Measurements from ENCODE around the gene CDK3. TPM values are rescaled to one million over a fixed set of nuclear protein-coding genes. Genes with fewer than 3 reads are reported as not detected.

The CDK3 gene
- total and polyA plus RNA-seq, 2 of the 4 experiments (the other 2 are of a cell fraction), result 0.72 to 8.8 TPM

DNA sequence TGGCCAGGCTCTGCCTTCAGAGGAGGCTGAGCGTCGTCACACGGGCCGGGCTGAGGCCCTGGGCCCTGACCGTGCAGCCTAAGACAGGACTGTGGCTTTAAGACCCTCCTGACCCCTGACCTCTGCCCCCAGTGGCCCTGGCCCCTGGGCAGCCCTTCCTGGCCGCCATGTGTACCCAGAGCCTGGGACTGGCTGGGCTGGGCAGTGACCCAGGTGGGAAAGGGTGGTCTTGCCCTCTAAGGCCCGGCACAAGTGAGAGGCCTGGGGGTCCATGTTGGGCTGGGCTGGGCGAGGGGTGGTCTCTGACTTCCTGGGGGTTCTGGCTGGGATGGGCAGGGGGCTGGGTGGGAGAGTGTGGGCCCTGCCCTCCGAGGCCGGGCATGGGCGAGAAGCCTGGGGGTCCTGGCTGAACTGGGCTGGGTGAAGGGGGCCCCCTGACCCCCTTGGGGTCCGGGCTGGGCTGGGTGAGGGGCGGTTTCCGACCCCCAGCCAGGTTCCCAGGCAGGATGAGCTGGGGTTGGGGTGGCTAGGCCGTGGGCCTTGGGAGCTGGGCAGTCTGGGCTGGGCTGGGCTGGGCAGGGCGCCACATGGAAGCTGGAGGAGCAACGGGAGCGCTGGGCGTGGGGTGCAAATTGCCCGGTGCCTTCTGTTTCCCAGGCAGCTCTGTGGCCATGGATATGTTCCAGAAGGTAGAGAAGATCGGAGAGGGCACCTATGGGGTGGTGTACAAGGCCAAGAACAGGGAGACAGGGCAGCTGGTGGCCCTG lies at the start of gene CDK3 (continued):
- TF ChIP-seq MAZ (IDR thresholded peaks at IDR 0.05; ENCODE audit: borderline replicate concordance, low read depth, low read length), result no peak
- no peak for TF ChIP-seq CHD1 (IDR thresholded peaks at IDR 0.05; ENCODE audit: low read depth, low read length)
- no peak for TF ChIP-seq FOS (IDR thresholded peaks at IDR 0.05; ENCODE audit: low read depth, low read length)

DNA sequence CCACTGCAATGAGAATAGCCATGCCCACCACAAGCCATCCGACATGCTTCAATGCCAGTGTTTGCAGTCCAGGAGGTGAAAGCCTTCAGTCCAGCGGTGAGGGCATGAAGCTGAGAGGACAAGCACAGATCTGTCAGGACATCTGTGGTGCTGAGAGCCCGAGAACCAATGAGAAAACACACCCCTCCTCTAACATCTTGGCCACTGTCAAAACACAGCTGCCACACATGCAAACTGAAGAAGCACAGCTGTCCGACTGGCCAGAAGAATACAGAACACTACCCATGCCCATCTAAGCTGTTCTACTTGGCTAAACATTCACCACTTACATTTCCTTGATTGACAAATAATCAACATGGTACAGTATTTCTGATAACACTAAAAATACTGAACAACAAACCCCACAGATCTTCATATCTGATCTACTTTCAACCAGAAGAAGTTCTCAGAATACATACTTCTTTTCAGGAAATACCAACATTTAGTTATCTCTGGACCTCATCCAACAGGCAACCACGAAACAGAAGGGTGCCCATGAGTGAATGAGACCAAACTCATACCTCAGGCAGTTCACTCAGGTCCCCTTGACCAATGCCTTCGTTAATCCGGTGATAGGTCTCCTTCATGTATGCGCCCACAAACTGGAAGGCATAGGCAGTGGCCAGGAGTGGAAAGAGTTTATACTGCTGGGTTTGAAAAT lies 49.6 kb upstream of the CDK3 start:
- no peak overlapping the region for H2BK15ac ChIP-seq (ENCODE audit: low read depth, low read length)
- no peak overlapping the region for H3K14ac ChIP-seq (replicated peaks; ENCODE audit: low read depth, low read length)
- H3K4ac ChIP-seq (ENCODE audit: low read depth, low read length), result no peak overlapping the region
- peaks cover 56% of the 10 kb centered on the region for H3K36me3 ChIP-seq (ENCODE audit: control insufficient read depth, insufficient read depth, low read length)
- no peak overlapping the region for H4K8ac ChIP-seq (ENCODE audit: low read depth in 2 of 2, low read length in 2 of 2)
- H3K23ac ChIP-seq (ENCODE audit: low read depth, low read length), result no peak overlapping the region
- WGBS, 2 experiments (ENCODE audit: extremely low coverage in 2 of 2, insufficient read length in 1 of 2), result 33% methylated on average over 3 of the region's 8 CpGs; no CpG with 5 or more reads in 1 of the 2 experiments
- H3K79me1 ChIP-seq (ENCODE audit: low read depth in 1 of 2, low read length in 2 of 2), result no peaks in the 10 kb centered on the region
- no peaks in the 10 kb centered on the region for H3K27me3 ChIP-seq (ENCODE audit: control insufficient read depth, insufficient read depth, low read length)
- H3K27ac ChIP-seq (ENCODE audit: insufficient read depth, low read length), result peak overlapping the region; percentile 31; the same call in 1 of the 2 replicates
- H2AK5ac ChIP-seq (ENCODE audit: low read depth, low read length), result no peak overlapping the region
- no peak overlapping the region for H3K4me3 ChIP-seq (ENCODE audit: insufficient read depth, low read depth, low read length)
- H2AK9ac ChIP-seq (replicated peaks; ENCODE audit: low read depth, low read length, poor library complexity), result peak overlapping the region; percentile 1
- dilution Hi-C loops (cut with HindIII; ENCODE audit: low sequenced_read_pairs, unreplicated experiment) (no loop called here), intact Hi-C loops (cut with micrococcal nuclease) (no loop called here), in situ Hi-C loops (cut with MboI; ENCODE audit: low sequenced_read_pairs) (no loop called here)
- H2AFZ ChIP-seq (replicated peaks; ENCODE audit: low read length, poor library complexity), result no peak overlapping the region
- ATAC-seq (ENCODE audit: low read depth), result peak; percentile 66
- no peak overlapping the region for H2BK120ac ChIP-seq (ENCODE audit: low read depth, low read length)
- H4K5ac ChIP-seq (ENCODE audit: low read depth, low read length), result no peak overlapping the region
- no peak overlapping the region for H3K4me2 ChIP-seq (ENCODE audit: low read depth, low read length)
- no peak overlapping the region for H4K91ac ChIP-seq (ENCODE audit: insufficient read depth, low read depth, low read length)
- H3K9ac ChIP-seq (ENCODE audit: low read depth, low read length), result no peak overlapping the region
- H3K18ac ChIP-seq (ENCODE audit: low read depth, low read length), result no peak overlapping the region
- peak; percentile 18 for DNase-seq
- H3K4me1 ChIP-seq (ENCODE audit: control insufficient read depth, insufficient read depth, low read length), result peaks cover 2% of the 10 kb centered on the region; the same call in 1 of the 2 replicates
- H3K9me3 ChIP-seq (ENCODE audit: control insufficient read depth, insufficient read depth, low read length), result no peaks in the 10 kb centered on the region
- CTCF ChIA-PET, result no interaction called here
- H3K56ac ChIP-seq (ENCODE audit: extremely low read depth, insufficient read depth, low read length), result no peak overlapping the region
- POLR2A ChIA-PET (ENCODE audit: unreplicated experiment), result interaction anchor here (0.6 kb wide), 2 partner anchors 22 to 72 kb away, joined by 3 to 6 read pairs; partner anchors contain the start of gene TRIM47
- TF ChIP-seq, protein P1, sequence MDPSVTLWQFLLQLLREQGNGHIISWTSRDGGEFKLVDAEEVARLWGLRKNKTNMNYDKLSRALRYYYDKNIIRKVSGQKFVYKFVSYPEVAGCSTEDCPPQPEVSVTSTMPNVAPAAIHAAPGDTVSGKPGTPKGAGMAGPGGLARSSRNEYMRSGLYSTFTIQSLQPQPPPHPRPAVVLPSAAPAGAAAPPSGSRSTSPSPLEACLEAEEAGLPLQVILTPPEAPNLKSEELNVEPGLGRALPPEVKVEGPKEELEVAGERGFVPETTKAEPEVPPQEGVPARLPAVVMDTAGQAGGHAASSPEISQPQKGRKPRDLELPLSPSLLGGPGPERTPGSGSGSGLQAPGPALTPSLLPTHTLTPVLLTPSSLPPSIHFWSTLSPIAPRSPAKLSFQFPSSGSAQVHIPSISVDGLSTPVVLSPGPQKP (IDR thresholded peaks at IDR 0.05; ENCODE audit: borderline replicate concordance, low read depth, low read length), result no peak
- no peak for TF ChIP-seq RAD21 (IDR thresholded peaks at IDR 0.05; ENCODE audit: low read length)
- TF ChIP-seq, protein P2, sequence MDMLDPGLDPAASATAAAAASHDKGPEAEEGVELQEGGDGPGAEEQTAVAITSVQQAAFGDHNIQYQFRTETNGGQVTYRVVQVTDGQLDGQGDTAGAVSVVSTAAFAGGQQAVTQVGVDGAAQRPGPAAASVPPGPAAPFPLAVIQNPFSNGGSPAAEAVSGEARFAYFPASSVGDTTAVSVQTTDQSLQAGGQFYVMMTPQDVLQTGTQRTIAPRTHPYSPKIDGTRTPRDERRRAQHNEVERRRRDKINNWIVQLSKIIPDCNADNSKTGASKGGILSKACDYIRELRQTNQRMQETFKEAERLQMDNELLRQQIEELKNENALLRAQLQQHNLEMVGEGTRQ (IDR thresholded peaks at IDR 0.05; ENCODE audit: low read depth, low read length), result no peak
- TF ChIP-seq POLR2A (IDR thresholded peaks at IDR 0.05; ENCODE audit: low read depth, low read length), result no peak
- no peak for TF ChIP-seq CEBPB (IDR thresholded peaks at IDR 0.05; ENCODE audit: low read depth, low read length)
- TF ChIP-seq BHLHE40 (IDR thresholded peaks at IDR 0.05; ENCODE audit: low read depth, low read length), result no peak
- no peak for TF ChIP-seq MAFK (IDR thresholded peaks at IDR 0.05; ENCODE audit: low read depth, low read length)
- no peak for TF ChIP-seq NFE2L2 (IDR thresholded peaks at IDR 0.05; ENCODE audit: low read depth, low read length)
- no peak for TF ChIP-seq RFX5 (IDR thresholded peaks at IDR 0.05; ENCODE audit: low read depth, low read length)
- TF ChIP-seq MAZ (IDR thresholded peaks at IDR 0.05; ENCODE audit: borderline replicate concordance, low read depth, low read length), result no peak
- BruUV-seq (replicated peaks), result no TSS peak
- H4K20me1 ChIP-seq (ENCODE audit: insufficient read depth, low read length), result peaks cover 6% of the 10 kb centered on the region; the same call in 1 of the 2 replicates
- no peak overlapping the region for H2BK5ac ChIP-seq (ENCODE audit: low read depth, low read length, poor library complexity, severe bottlenecking)
- H2BK20ac ChIP-seq (ENCODE audit: low read depth, low read length), result no peak overlapping the region
- peaks cover 4% of the 10 kb centered on the region; the same call in 1 of the 2 replicates for H3K9me1 ChIP-seq (ENCODE audit: insufficient read depth, low read length)

Measured in IMR-90 (cell line).